ENCODE results near the gene TNS1. TPM values are rescaled to one million over a fixed set of nuclear protein-coding genes. Genes with fewer than 3 reads are reported as not detected.
A peak's percentile ranks its signal among the peaks of the same experiment; 100 is the strongest.
"Not testable (repeated sequence)": the region's sequence is repeated elsewhere in the genome, so short reads cannot be mapped to it uniquely, and the experiment has no call there.

The TNS1 gene
- polyA plus RNA-seq, 4 donors: 57.5 to 82.9 (median 63.6) TPM

DNA sequence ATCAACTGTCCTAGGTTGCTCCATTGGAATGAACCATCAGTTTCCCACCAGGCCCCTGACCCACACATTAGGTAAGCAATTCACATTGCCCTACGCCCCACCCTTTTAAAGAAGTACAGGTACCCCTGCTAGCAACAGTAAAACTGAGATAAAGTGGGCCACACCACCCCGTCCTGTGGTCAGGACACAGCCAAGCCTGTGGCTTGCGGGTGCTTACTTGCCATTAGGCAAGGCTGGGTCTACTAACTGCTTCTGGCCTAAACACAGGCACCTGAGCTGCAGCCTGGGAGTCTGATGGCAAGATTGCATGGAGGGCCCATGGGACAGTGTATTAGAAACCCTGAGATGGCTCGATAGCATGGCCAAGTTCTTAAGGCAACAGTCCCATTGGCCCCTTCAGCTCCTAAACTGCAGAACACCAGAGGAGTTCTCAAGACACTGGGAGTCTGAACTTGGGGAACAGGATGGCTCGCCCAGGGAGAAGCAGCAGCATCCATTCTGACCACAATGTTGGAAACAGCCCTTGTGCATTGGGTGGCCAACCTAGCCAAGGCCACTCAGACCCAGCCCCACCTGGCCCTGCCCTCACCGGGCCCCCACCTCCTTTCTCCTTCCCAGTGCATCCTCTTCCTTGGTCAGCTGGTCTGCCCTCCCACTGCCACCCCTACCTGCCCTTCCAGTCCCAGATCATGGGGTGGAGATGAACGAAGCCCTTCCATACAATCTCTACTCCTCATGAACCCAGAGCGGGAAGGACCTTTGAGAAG, 177.1 kb downstream of the TNS1 start:
- DNase-seq (ENCODE audit: low read depth in 4 of 4, low spot score in 3 of 4): no peak

DNA sequence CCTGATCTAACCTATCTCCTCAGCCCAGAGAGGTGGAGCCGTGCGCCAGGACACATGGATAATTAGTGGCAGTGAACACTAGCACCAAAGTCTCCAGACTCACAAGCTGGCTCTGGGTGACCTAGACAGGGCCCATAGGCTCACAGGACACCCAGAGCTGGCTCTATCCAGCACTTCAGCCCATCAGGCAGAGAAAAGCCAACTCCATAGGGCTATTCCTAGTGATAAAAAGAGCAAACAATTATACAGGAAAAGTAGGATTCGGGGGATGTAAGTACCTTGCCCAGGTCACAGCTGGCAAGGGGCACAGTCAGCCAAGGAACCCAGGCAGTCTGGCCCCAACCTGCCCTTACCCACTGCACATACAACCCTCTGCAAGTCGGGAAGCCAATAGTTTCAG, 178.6 kb downstream of the TNS1 start:
- DNase-seq (ENCODE audit: low read depth in 4 of 4, low spot score in 3 of 4): no peak

DNA sequence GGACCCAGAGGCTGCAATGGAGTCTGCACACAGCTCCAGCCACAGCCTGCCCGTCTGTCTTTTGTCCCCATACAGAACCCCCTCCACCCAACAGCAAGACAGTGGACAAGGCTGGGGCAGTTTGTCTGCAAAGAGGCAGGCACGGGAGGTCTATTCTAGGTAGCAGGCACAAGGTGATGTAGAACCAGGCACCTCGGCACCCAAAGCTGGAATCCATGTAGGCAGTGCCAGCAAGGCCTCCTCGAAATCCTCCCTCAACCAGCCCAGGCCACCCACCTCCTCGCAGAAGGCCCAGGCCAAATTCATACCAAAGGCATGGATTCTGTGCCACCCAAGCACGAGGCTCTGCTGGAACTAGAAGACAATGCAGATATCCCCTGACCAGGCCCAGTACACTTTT, 179.2 kb downstream of the TNS1 start:
- no peak for DNase-seq (ENCODE audit: low read depth in 4 of 4, low spot score in 3 of 4)

DNA sequence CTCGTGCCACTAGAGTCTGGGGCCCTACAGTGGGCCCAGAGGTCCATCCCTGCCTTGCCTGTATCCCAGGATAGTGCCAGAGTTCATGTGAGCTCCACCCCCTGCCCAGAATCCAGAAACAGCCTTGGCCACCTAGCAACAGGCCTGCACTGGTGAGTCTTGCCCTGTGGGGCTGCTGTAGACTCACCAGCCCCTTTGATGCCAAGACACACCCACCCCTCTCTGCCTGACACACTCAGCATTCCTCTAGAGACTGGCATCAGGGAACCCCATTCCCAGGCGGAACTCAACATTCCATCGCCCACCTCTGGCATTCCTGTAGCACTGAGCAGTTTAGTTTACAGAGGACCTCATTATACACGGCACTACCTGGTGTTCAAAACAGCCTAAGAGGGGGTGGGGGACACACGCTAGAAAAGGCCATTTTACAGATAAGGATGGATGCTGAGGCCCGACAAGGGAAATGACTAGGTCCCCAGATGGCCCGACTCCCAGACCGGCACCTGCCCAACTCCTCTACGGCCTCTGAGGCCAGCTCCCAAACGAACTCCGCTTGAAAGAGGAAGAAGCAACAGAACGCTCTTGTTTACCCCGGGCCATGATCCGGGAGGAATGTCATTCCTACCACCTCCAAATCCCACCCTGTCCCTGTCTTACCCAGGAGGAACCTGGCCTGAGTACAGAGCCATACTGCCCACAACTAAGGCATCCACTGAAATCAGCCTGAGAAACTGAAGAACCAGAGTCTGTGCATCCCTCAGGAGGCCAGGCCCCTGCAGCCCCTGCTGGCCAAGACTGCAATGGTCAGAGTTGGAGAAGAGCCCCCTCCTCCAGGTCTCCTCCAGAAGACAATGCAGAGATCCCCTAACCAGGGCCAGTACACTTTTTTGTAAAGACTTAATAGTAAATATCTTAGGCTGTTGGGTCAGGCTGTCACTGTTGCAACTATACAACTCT, 180.2 kb downstream of the TNS1 start:
- no peak for DNase-seq (ENCODE audit: low read depth in 4 of 4, low spot score in 3 of 4)

DNA sequence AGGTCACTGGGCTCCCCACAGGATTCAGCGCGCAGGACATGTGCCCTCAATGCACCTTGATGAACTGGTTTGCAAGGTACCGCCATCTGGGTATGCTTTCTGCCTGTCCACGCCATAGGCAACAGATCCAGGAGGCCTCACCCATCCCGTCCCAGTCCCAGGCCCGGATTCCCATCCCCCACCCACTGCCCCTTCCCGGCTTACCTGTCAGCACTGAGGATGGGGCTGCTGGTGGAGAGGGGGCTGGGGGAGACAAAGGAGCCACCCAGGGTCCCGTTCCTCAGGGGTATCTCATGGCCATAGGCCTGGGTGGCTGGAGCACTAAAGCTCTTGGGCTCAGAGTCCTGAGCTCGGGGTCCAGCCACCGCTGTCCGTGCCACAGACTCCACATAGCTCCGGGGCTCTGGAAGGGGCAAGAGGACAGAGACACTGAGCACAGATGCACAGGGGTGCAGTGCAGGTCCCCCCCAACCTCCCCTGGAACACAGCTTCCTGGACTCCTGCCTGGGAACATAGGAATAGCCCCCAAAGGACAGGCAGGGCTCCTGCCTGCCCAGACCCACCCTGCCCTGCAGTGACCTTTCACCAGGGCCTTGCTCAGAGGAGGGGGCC, 181.2 kb downstream of the TNS1 start:
- DNase-seq (ENCODE audit: low read depth in 4 of 4, low spot score in 3 of 4): no peak

DNA sequence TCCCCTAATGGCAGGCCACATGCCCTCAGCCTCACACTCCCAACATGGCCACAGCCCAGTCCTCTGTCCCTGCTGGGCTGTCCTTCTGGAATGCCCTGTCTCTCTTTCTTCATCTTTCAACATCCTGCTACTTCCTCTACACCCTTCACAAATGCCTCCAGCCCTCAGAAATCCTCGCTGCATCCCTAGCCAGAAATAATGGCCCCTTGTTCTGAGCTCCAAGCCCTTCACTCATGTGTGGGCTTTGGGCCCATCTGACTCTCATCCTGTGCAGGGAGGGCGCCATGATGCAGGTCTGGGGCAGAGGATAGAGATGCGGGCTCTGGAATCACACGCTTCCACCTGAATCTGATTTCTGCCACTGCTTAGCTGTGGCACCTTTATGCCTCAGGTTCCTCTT, 181.9 kb downstream of the TNS1 start:
- DNase-seq (ENCODE audit: low read depth in 4 of 4, low spot score in 3 of 4): no peak

DNA sequence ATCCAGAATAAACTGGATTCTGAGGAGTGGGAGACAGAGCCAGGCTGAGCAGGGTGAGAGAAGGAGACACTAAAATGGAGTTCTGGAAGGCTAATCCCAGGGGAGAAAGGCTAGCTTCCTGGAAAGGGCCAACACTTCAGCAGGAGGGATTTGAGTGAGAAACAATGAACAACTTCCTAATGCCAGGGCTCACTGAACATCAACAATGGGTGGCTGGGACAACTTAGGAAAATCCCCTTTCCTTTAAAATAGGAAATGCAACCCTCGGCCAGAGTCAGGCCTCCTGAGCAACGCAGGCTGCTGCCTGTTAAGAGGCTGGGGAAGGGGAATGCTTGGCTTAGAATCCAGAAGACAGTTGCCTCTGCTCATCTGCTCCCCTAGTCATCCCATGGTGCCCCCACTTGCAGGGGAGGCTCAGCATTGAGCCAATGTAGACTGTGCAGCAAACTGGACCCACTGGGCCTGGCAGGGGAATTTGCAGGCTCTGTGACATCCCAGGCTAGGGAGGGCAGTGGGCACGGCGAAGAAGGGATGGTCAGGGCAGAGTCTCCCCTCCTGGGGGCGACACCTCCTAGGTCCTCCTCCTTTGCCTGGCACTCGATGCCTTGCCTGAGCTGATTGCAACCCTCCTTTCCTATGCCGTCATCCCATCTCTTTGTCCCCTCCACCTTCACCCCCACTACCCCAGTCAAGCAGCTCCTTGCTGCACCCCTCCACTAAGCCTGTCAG, 182.5 kb downstream of the TNS1 start:
- DNase-seq (ENCODE audit: low read depth in 4 of 4, low spot score in 3 of 4): no peak

DNA sequence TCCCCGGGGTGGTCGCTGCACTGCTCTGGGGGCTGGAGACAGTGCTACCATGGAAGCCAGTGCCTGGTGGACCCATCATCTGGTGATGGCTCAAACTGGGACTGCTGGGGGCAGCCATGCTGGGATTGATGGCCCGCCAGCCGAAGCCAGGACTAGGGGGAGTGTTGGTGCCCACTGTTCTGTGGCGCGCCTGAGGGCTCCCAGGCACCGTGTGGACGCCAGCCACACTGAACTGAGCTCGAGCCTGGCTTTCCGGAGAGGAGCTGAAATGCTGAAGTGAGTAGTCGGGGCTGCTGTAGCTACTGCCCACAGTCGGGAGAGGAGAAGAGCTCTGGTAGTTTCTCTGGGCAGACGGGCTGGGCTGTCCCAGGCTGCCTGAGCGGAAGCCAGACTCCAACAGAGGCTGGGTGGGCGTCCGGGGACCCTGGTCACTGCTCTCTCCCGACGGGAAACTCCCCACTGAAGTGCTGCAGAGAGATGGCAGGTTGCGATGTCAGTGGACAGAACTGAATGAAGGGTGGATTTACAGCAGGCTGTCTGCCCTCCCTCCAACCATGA, 184.4 kb downstream of the TNS1 start:
- no peak for DNase-seq (ENCODE audit: low read depth in 4 of 4, low spot score in 3 of 4)

DNA sequence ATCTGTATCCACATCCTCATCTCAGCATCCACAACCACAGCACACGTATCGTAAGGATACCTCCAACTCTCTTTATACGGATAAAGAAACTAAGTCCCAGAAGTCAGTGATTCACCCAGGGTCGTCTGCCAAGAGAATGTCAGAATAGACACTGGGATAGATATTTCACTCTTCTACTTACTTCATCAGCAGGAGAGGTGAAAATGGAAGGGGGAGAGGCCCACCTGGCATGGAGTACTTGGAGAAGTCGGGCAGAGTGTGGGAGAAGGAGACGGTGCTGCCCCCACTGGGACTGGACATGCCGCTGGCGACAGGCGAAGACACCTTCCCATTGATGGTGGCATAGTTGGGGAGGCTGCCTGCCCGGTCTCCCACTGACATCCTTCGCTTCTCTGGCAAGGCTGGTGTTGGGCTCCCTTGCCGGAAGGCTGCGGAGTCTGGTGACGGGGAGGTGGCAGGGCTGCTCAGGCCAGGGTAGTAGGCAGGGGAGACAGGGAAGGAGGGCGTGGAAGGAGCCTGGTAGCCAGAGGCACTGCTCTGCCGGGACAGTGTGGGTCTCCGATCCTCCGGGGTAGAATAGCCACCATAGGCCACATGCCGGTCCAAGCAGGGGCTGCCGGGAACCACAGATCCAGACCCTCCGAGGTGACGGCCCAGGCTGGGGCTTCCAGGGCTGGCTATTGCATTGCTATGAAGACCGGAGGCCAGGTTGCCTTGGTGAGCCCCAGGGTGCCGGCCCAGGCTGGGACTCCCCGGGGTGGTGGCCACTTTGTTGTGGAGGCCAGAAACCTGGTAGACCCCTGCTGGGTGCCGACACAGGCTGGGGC, 185.1 kb downstream of the TNS1 start:
- DNase-seq (ENCODE audit: low read depth in 4 of 4, low spot score in 3 of 4): no peak

DNA sequence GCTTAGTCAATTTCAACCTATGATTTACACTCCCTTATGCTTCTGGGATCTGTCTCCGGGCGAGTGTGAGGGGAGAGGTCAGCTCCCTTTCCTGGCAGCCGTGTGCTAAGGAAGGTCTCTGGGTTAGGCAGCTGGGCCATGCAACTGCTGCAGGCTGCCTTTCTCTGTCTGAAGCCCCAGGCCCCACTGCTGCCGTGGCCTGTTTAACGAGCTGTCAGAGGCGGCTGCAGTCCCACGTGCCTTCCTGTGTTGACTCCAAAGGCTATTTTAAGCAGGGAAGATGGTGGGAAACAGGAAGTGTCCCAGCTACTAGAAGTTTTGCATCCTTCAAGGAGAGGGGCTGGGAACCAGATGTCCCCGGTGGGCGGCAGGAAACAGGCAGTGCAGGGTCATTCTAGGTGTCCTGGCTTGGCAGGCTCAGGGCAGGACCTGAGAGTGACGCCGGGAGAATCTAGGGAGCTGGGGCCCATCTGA, 186.4 kb downstream of the TNS1 start:
- peak; percentile 56 to 67 (median 60) for DNase-seq (ENCODE audit: low read depth in 4 of 4, low spot score in 3 of 4)

DNA sequence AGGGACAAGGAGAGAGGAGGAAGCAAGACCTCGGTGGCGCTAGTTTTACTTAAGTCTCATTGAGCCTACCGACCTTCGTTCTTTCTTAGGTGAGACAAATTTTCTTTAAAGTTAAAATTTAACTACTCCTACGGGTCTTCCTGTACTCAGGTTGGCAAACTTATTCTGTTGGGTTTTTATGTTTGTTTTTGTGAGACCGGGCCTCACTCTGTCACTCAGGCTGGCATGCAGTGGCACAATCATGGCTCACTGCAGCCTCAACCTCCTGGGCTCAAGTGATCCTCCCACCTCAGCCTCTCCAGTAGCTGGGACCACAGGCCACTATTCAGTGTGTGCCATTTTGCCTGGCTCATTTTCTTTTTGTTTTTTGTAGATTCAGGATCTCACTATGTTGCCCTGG, 189.0 kb downstream of the TNS1 start:
- DNase-seq (ENCODE audit: low read depth in 4 of 4, low spot score in 3 of 4): no peak

DNA sequence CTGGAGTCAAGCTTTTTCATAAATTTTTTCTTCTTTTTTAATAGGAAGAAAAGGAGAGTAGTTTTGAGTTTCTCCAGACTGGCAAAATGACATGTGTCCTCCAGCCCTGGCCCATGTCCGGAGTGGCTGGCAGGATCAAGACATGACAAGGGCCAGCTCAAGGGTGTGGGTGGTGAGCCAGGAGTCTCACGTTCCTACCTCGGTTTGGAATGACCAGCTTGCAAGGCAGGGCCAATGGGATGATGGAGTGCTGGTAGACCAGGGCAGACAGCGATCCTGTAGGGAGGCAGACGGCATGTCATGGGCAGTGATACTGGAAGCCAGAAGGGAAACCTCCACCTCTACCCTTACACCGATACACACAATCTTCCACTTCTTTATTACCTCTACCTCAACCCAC, 190.6 kb downstream of the TNS1 start:
- no peak for DNase-seq (ENCODE audit: low read depth in 4 of 4, low spot score in 3 of 4)

DNA sequence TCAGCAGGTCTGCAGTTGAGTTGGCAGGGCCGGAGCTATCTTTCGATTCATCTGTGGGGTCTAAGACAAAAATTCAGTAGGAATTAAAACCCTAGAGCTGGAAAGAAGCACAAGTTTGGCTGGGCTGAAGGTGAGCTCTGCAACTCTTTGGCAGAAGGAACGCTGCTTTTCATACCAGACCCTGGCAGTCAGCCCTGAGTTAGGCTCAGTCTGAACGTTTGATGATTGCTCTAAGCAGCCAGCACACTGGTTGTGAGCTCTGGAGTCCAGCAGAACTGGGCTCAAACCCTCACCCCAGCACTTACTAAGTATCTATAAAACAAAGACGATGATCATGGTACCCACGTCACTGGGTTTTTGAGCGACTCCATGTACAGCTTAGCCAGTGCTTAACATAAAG, 192.5 kb downstream of the TNS1 start:
- no peak for DNase-seq (ENCODE audit: low read depth in 4 of 4, low spot score in 3 of 4)

DNA sequence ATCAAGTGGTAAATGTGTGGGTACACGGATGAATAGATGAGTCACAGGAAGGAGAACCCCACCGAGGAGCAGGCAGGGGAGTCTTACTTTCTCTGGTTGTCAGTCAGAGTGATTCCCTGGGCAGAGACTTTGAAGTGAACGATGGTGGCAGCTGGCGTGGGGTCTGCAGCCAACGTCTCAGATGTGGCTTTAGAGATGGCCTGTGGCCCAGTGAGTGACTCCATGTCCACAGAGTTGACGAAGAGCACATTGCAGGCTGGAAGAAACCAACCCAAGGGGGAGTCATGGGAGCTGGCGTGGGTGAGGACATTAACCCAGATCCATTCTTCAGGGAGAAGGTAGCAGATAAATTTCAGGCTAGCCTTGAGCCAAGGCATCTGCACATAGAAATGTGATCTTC, 193.1 kb downstream of the TNS1 start:
- no peak for DNase-seq (ENCODE audit: low read depth in 4 of 4, low spot score in 3 of 4)

DNA sequence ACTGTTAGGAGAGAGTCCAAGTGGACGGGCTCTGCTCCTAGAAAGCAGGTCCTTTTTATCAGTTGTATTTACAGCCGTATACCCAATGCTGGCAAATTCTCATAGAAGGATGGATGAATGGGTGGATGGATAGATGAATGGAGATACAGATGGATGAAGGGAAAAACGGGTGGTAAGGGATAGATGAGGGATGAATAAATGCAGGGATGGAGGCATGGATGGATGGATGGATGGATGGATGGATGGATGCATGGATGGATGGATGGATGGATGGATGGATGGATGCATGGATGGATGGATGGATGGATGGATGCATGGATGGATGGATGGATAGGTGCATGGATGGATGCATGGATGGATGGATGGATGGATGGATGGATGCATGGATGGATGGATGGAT, 193.8 kb downstream of the TNS1 start:
- not testable (repeated sequence) for DNase-seq (ENCODE audit: low read depth in 4 of 4, low spot score in 3 of 4)

DNA sequence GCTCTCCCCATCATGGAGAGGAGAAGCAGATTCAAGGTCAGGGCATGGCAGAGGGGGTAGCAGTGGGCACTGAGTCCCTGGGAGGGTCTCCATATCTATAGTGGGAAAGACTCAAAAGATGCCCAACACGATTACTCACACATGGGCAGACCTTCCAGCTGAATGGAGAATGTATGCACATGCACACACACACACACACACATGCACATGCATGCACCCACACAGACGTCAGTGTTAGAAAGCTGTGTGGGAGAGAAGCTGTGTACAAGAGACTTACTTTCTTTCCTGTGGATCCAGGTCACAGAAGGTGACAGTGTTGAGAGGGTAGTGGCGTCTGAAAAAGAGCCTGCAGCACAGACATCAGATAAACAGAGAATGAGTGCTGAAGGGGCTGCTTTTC, 194.5 kb downstream of the TNS1 start:
- DNase-seq (ENCODE audit: low read depth in 4 of 4, low spot score in 3 of 4): no peak

DNA sequence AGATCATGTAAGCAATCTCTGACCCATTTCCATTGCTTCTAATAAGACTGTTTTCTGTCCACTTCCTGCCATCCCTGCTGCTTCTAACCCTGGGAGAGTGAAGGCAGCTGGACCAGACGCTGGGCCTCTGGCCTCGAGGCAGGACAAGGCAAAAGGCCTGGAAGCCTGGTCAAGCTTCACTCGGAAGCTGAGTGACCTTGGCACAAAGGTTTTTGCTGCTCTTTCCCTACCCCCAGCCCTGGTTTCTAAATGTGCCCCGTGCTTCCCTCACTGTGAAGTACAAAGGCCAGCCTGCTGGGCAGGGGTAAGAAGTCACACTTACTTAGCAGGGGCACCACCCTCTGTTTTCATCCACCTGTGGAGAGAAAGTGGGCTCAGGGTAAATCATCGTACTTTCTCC, 195.0 kb downstream of the TNS1 start:
- DNase-seq (ENCODE audit: low read depth in 4 of 4, low spot score in 3 of 4): no peak

DNA sequence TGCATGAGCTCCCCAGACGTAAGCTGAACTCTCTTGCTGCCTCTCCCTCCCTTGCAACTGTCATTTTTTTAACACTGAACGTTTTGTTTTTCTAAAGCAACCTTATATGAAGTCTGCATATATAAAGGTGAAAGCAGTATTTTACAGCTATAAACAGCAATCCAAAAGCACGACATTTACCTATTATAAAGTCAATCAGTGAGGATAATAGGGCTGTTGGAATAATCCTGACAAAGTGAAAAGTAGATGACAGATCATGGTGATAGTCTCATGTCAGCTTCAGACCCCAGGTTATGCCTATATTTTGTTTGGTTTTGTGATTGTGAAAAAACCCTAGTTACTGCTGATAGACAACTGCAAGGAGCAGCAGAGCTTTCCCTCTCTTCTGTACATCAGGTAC, 195.8 kb downstream of the TNS1 start:
- no peak for DNase-seq (ENCODE audit: low read depth in 4 of 4, low spot score in 3 of 4)

DNA sequence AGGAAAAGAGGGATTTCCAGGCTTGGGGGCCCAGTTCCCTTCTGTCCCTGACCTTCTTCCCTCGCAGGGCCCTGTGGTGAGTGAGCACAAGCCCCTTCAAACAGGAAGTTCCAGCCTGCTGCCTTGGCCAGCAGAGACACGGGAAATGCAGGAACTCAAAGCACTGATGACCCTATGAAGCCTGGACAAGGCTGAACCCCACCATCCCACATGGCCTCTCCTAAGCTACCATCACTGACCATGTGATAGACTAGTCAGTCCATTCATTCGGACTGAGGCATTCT, 196.4 kb downstream of the TNS1 start:
- DNase-seq (ENCODE audit: low read depth in 4 of 4, low spot score in 3 of 4): no peak
